ENCODE measurements around the gene TTL. TPM values are rescaled to one million over a fixed set of nuclear protein-coding genes. Genes with fewer than 3 reads are reported as not detected.

TTL gene
- polyA plus RNA-seq, 1 of the 3 experiments (the other 2 are of a cell fraction) = 15.4 TPM

GRCh38 chr2:112451317-112451716 lies 30.6 kb upstream of the TTL start (continued):
- no peak for TF ChIP-seq PBX3 (IDR thresholded peaks at IDR 0.05)
- no peak for TF ChIP-seq EZH2phosphoT487 (IDR thresholded peaks at IDR 0.05; ENCODE audit: borderline replicate concordance, low read depth)
- no peak for TF ChIP-seq TEAD4 (IDR thresholded peaks at IDR 0.05; ENCODE audit: borderline replicate concordance, insufficient read depth)
- no peak for TF ChIP-seq NRF1 (IDR thresholded peaks at IDR 0.05; ENCODE audit: low read depth, low read length)
- TF ChIP-seq, protein P1, sequence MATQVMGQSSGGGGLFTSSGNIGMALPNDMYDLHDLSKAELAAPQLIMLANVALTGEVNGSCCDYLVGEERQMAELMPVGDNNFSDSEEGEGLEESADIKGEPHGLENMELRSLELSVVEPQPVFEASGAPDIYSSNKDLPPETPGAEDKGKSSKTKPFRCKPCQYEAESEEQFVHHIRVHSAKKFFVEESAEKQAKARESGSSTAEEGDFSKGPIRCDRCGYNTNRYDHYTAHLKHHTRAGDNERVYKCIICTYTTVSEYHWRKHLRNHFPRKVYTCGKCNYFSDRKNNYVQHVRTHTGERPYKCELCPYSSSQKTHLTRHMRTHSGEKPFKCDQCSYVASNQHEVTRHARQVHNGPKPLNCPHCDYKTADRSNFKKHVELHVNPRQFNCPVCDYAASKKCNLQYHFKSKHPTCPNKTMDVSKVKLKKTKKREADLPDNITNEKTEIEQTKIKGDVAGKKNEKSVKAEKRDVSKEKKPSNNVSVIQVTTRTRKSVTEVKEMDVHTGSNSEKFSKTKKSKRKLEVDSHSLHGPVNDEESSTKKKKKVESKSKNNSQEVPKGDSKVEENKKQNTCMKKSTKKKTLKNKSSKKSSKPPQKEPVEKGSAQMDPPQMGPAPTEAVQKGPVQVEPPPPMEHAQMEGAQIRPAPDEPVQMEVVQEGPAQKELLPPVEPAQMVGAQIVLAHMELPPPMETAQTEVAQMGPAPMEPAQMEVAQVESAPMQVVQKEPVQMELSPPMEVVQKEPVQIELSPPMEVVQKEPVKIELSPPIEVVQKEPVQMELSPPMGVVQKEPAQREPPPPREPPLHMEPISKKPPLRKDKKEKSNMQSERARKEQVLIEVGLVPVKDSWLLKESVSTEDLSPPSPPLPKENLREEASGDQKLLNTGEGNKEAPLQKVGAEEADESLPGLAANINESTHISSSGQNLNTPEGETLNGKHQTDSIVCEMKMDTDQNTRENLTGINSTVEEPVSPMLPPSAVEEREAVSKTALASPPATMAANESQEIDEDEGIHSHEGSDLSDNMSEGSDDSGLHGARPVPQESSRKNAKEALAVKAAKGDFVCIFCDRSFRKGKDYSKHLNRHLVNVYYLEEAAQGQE (IDR thresholded peaks at IDR 0.05; ENCODE audit: low read depth, low read length) = no peak
- TF ChIP-seq EP300 (IDR thresholded peaks at IDR 0.05; ENCODE audit: borderline replicate concordance in 1 of 2, low read depth in 1 of 2, low read length in 1 of 2) = no peak
- TF ChIP-seq IRF3 (IDR thresholded peaks at IDR 0.05; ENCODE audit: low read depth, low read length) = no peak
- no peak for TF ChIP-seq FOXM1 (IDR thresholded peaks at IDR 0.05; ENCODE audit: low read depth)

DNA sequence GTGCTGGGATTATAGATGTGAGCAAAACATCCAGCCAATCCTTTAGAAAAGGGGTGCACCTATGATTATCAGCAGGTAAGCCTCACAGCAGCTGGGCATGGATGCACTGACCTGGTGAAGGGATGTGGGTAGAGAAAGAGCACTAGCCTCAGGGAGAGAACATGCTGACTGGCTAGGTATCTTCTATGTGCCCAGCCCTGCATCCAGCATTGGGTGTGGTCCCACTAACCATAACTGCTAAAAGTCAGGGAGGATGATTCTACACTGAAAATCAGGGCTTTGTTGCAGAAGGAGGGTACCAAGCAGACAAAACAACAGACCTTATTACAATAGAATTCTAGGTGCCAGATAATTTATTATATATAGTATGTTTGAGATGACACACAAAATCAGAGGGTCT lies 27.4 kb upstream of the TTL start:
- Histone ChIP-seq H3K4me2 (no peak overlapping the region), H3K9me3 (no peaks in the 10 kb centered on the region), H3K27ac (ENCODE audit: low read depth in 2 of 2, low read length in 1 of 2) (no peak overlapping the region), H3K36me3 (replicated peaks in 1 of 2; ENCODE audit: control insufficient read depth in 1 of 2, insufficient read depth in 2 of 2, low read length in 1 of 2) (no peaks in the 10 kb centered on the region), H3K9ac (no peak overlapping the region), H3K9me2 (no peaks in the 10 kb centered on the region), H4K20me1 (ENCODE audit: insufficient read depth) (no peaks in the 10 kb centered on the region), H3K4me3 (ENCODE audit: low read depth in 2 of 2, low read length in 1 of 2) (no peak overlapping the region), H3K4me1 (ENCODE audit: control insufficient read depth in 1 of 2, insufficient read depth in 2 of 2, low read depth in 1 of 2, low read length in 1 of 2) (no peaks in the 10 kb centered on the region), H3K27me3 (ENCODE audit: insufficient read depth) (no peaks in the 10 kb centered on the region), H3K79me2 (ENCODE audit: insufficient read depth) (no peaks in the 10 kb centered on the region), H2AFZ (ENCODE audit: low read depth) (no peak overlapping the region), H3F3A (replicated peaks; ENCODE audit: insufficient read depth) (no peaks in the 10 kb centered on the region)
- ChIA-PET CTCF (no interaction called here), POLR2A (no interaction called here)
- TF ChIP-seq MAX (IDR thresholded peaks at IDR 0.05; ENCODE audit: low read depth) = no peak
- TF ChIP-seq EP300 (IDR thresholded peaks at IDR 0.05; ENCODE audit: borderline replicate concordance in 1 of 2, low read depth in 1 of 2, low read length in 1 of 2) = no peak
- no peak for TF ChIP-seq ELF1 (IDR thresholded peaks at IDR 0.05)
- no peak for TF ChIP-seq PBX3 (IDR thresholded peaks at IDR 0.05)
- TF ChIP-seq JUND (IDR thresholded peaks at IDR 0.05) = no peak
- TF ChIP-seq, protein P2, sequence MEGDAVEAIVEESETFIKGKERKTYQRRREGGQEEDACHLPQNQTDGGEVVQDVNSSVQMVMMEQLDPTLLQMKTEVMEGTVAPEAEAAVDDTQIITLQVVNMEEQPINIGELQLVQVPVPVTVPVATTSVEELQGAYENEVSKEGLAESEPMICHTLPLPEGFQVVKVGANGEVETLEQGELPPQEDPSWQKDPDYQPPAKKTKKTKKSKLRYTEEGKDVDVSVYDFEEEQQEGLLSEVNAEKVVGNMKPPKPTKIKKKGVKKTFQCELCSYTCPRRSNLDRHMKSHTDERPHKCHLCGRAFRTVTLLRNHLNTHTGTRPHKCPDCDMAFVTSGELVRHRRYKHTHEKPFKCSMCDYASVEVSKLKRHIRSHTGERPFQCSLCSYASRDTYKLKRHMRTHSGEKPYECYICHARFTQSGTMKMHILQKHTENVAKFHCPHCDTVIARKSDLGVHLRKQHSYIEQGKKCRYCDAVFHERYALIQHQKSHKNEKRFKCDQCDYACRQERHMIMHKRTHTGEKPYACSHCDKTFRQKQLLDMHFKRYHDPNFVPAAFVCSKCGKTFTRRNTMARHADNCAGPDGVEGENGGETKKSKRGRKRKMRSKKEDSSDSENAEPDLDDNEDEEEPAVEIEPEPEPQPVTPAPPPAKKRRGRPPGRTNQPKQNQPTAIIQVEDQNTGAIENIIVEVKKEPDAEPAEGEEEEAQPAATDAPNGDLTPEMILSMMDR (IDR thresholded peaks at IDR 0.05) = no peak
- no peak for TF ChIP-seq GABPA (IDR thresholded peaks at IDR 0.05; ENCODE audit: low read depth)
- no peak for TF ChIP-seq NRF1 (IDR thresholded peaks at IDR 0.05; ENCODE audit: low read depth, low read length)
- no peak for DNase-seq

Data from SK-N-SH (cell line).